GM19193 (cell line): ENCODE measurements around the gene DPP9.

ENCODE experiments used
- POLR2A ChIP-seq: IDR thresholded peaks from 4 replicates; pipeline ENCODE4 v1.6.1; 2011; ENCODE audit not compliant: insufficient read depth, insufficient read length; ENCODE audit errors: extremely low read depth

Gene DPP9

DNA sequence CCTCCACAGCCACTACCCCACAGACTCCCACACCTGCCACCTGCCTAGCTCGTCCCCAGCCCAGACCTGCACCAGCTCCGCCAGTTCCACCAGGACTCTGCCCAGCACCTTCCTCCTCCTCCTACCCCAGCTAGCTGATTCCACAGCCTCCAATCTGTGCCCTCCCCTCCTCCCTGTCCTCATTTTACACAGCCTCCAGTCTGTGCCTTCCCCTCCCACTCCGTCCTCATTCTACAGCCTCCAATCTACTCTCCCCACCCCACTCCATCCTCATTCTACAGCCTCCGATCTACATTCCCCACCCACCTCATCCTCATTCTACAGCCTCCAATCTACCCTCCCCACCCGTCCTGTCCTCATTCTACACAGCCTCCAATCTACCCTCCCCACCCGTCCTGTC lies 60.8 kb downstream of the DPP9 start:
- TF ChIP-seq POLR2A = no peak

DNA sequence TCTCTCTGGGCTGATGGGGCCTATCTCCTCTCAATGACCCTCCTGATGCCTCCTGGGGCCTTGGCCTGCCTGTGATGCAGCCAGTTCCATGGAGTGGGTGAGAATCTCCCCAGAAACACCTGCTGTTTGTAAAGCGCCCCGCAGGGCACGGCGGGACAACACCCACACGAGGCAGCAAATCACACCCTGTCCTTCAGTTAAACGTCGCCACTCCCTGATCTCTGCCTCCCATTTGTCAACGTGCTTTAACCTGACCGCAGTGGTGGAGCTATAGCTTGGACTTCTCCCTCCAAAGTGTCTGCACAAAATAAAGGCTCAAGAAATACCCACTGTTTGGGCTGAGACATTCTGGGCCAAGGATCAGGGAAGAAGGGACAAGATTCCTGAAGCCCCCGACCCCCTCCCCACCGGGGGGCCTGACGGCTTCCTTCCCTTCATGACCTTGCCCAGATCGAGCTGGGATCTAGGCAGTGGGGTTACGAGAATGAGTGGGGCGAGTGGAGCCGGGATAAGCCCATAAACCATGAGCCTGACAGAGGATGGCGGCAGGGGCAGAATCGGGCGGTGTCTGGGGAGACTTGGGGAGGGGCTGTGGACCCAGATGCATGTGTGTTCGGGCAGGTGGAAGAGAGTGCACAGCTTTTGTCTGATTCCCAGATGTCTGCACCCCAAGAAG lies 61.5 kb downstream of the DPP9 start:
- TF ChIP-seq POLR2A = no peak

DNA sequence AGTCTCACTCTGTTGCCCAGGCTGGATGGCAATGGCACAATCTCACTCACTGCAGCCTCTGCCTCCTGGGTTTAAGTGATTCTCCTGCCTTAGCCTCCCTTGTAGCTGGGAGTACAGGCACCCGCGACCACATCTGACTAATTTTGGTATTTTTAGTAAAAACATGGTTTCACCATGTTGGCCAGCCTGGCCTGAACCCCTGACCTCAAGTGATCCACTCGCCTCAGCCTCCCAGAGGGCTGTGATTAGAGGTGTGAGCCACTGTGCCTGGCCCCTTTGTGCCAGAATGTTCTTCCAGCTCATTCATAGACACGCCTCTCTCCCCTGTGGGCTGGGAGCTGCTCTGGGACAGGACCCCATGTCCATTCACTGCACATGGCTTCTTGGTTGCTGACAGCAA lies 62.6 kb downstream of the DPP9 start:
- no peak for TF ChIP-seq POLR2A

- no peak for TF ChIP-seq POLR2A
Measured at GRCh38 chr19:4660181-4660791, 63.4 kb downstream of the DPP9 start.

GRCh38 chr19:4657835-4658234 lies 65.8 kb downstream of the DPP9 start:
- TF ChIP-seq POLR2A = no peak

- TF ChIP-seq POLR2A = no peak
Measured at GRCh38 chr19:4657262-4657661, 66.4 kb downstream of the DPP9 start.

- peak; percentile 29 for TF ChIP-seq POLR2A
Measured at GRCh38 chr19:4656102-4656501, 67.5 kb downstream of the DPP9 start.

- no peak for TF ChIP-seq POLR2A
Measured at GRCh38 chr19:4654437-4655361, 68.9 kb downstream of the DPP9 start.

DNA sequence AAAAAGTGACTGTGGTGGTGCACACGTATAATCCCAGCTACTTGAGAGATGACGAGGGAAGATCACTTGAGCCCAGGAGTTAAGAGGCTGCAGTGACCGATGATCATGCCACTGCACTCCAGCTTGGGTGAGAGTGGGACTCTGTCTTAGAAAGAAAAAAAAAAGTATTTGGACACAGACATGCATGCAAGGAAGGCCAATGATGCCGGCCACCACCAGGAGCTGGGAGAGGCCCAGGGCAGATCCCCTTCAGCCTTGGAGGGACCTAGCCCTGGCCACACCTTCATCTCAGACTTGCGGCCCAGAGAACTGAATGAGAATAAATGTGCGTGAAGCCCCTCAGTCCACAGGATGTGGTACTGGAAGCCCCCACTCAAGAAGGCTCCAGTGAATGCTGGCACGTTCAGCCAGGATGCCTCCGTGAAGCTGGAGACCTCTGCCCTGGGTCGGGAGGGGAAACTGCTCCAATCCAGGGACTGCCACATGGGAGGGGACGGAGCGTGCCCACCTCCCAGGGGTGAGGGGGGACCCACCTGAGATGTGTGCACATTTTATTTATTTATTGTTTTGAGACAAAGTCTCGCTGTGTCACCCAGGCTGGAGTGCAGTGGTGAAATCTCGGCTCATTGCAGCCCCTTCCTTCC lies 69.7 kb downstream of the DPP9 start:
- TF ChIP-seq POLR2A = no peak

DNA sequence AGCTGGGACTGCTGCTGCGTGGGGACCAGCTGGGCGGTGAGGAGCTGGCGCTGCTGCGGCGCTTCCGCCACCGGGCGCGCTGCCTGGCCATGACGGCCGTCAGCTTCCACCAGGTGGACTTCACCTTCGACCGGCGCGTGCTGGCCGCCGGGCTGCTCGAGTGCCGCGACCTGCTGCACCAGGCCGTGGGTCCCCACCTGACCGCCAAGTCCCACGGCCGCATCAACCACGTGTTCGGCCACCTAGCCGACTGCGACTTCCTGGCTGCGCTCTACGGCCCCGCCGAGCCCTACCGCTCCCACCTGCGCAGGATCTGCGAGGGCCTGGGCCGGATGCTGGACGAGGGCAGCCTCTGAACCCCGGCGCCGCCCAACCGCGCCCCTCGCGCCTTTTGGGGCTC lies 71.6 kb downstream of the DPP9 start:
- TF ChIP-seq POLR2A = no peak

DNA sequence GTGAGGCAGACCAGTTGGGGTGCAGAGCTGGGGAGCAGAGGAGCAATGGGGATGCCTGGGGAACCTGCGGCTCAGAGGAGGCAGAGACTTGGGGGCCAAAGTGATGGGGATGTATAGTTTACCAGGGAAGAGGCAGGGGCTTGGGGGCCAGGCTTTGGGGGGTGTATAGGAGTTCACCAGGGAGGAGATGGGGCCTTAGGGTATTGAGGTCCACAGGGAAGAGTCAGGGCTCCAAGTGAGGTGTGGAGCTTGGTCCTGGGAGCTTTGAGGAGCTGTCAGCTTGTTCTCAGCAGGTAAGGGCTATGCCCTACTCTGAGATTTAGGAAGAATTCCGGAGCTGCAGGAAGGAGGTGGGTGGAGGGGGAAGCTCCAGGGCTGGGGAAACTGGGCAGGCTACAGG lies 73.5 kb downstream of the DPP9 start:
- TF ChIP-seq POLR2A = no peak

- TF ChIP-seq POLR2A = no peak
Measured at GRCh38 chr19:4649392-4650047, 74.1 kb downstream of the DPP9 start.

DNA sequence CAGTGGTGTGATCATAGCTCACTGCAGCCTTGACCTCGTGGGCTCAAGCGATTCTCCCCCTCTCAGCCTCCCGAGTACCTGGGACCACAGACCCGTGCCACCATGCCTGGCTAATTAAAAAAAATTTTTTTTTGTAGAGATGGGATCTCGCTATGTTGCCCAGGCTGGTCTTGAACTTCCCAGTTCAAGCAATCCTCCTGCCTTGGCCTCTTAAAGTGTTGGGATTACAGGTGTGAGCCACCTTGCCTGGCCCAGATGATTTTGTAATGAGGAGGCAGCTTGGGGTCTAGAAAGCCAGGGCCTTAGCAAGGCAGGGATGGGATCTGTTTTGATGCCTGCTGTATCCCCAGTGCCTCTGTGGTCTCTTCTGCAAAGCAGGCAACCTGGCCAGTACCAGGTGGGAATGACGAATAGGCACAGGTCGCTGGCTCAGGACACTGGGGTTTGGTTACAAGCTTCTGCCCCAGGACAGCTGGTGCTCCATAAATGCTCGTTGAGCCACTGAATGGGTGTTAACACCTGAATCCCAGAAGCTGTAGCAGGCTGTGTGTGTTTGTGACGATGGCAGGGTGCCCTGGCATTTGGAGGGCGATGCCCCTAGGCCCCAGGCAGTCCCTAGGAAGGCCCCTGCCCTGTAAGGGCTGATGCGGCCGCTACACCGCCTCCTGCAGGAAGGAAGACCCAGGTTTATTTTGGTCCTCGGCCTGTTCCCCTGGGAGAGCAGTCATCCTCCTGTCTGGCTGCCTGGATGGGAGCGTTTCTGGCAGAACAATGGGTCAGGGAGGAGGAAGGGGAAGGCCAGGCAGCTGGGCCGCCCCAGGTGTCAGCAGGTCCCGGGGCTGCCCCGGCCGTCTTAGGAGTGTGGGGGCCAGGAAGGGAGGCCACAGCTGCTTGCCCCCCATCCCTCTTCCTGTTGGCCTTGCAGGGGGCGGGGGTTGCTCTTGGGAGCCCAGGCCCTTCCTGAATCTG lies 75.7 kb downstream of the DPP9 start:
- no peak for TF ChIP-seq POLR2A
